HG03439 (cell line): ENCODE measurements around the gene VSTM4.

Experiments
- ATAC-seq: cut with Tn5 transposase; IDR thresholded peaks from one replicate; pipeline ENCODE4 v1.9.1; 2021; ENCODE audit warnings: mild to moderate bottlenecking, moderate library complexity; ENCODE audit not compliant: unreplicated experiment

The VSTM4 gene

GRCh38 chr10:49143249-49143648, 27.9 kb upstream of the VSTM4 start:
- no peak for ATAC-seq

GRCh38 chr10:49141541-49142332, 26.4 kb upstream of the VSTM4 start:
- ATAC-seq: no peak

DNA sequence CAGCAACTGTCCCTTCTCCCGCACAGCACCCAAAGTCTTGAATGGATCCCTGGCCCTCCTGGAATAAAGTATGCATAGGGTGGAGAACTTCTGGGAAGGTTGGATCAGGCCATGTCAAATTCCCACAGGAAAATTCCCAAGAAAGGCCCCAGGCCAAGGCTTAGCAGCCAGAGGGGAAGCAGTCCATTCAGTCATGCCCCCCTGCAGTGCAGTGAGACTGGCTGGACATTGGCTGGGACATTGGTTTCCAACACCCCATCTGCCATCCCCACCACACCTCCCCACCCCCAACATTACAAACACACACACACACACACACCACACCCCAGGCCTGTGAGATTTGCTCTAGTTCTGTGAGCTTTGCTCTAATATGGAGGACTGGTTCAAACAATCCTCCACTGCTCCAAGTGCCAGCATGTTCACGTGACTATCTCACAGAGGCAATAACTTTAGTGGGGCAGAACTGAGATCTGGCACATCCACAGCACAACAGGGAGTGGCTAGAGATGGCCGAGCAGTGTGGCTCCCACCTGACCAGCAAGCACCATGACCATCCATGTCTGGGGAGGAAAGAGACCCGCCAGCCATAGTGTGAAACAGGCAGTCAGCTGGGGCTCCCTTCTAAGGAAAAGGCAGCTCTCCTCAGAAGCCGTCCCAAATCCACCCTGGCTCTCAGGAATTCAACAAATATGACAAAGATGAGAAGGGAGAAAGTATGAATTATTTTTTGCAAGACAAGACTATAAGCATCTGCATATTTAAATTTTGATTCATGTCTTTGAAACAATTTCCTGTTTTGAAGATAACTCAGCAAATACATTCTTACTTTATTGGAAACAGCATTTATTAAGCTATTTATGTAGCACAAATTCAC, 25.2 kb upstream of the VSTM4 start:
- no peak for ATAC-seq

- ATAC-seq: no peak
Observed at GRCh38 chr10:49139846-49140195, 24.5 kb upstream of the VSTM4 start.

- no peak for ATAC-seq
Observed at GRCh38 chr10:49139028-49139845, 23.9 kb upstream of the VSTM4 start.

GRCh38 chr10:49138361-49138891, 23.1 kb upstream of the VSTM4 start:
- no peak for ATAC-seq

DNA sequence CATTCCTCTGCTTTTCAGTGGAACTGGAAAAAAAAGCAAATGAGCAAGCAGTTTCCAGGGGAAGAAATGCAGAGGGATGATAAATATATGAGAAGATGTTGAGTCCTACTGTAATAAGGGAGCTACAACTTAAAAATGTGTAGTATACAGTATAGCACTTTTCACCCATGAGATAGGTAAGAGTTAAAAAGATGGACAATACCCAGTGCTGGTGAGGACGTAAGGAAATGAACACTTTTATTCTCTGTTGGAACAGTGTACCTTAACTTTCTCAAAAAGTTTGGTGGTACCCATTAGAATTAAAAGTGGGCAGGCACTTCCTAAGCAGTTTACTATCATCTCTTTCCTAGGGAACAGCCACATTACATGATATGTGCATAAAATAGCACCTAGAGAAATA, 21.2 kb upstream of the VSTM4 start:
- ATAC-seq: no peak

- no peak for ATAC-seq
Observed at GRCh38 chr10:49135575-49136313, 20.4 kb upstream of the VSTM4 start.

- ATAC-seq: no peak
Observed at GRCh38 chr10:49134327-49134726, 19.0 kb upstream of the VSTM4 start.

- no peak for ATAC-seq
Observed at GRCh38 chr10:49133706-49134248, 18.5 kb upstream of the VSTM4 start, which contains the start of gene FAM170B. TSS of gene FAM170B (minus strand) at chr10:49134021. CDS start at chr10:49133918, 103 bp downstream.

DNA sequence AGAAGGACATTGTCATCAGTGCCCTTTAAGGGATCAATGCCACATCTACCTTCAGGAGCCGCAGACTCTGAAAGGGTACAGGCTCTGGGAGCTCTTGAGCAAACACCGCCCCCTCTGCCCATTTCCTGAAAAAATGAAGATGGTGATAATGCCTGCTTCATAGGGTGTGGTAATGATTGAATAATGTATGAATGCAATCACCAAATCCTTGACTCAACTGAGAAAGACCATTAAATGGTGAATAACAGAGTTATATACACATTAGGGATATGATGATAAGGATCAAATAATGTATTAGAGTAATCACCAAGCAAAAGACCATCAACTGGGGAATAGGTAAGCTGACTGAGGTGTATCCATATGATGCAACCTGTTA, 17.0 kb upstream of the VSTM4 start:
- no peak for ATAC-seq

GRCh38 chr10:49131507-49132361, 16.4 kb upstream of the VSTM4 start:
- no peak for ATAC-seq

GRCh38 chr10:49129376-49129775, 14.1 kb upstream of the VSTM4 start:
- ATAC-seq: no peak

- ATAC-seq: no peak
Observed at GRCh38 chr10:49128854-49129253, 13.5 kb upstream of the VSTM4 start.

GRCh38 chr10:49123981-49124950, 8.9 kb upstream of the VSTM4 start:
- no peak for ATAC-seq

GRCh38 chr10:49120911-49121310, 5.6 kb upstream of the VSTM4 start:
- no peak for ATAC-seq

DNA sequence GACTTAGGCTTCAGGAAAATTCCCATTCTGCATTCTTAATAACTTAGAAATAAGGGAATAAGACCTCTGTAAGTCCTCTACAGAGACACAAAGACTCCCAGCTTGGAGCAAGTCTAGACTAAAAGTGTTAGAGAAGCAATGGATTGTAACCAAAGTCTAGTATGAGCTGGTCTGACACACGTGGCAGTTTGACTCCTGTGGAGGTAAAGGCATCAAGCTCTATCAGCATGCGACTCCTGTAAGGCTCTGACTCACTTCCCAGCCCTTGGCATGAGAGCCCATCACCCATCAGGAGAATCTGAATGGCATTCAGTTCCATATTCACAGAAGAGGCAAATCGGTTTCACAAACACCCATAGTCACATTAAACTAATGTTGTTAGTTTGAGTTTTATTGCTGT, 4.4 kb upstream of the VSTM4 start:
- no peak for ATAC-seq
